Measurements from ENCODE around the gene MED27.

MED27 gene

DNA sequence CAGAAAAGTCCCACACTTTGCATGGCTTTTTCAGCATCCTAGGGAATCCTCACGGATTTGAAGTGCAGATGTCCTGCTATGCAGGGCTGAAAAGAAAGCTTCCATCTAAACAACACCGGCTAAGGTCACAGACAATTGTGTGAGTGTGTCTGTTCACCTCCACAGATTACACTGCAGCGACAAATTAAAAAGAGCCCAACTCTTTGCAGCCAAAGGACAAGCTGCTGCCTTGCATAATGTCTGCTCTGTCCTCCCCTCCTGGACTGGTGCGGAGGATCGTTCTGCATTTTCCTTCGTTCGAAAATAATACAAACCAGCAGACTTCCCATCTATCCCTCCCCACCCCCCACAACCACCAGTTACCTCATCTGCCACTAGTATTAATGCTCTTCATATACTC, 169.1 kb downstream of the MED27 start:
- no peak for TF ChIP-seq Cebpa-rat (IDR thresholded peaks at IDR 0.05)
- Histone ChIP-seq H3K4me1 (no peaks in the 10 kb centered on the region), H3K27ac (no peak overlapping the region), H3K9ac (no peak overlapping the region), H3K27me3 (no peaks in the 10 kb centered on the region), H4K20me1 (peaks cover 14% of the 10 kb centered on the region; the same call in 1 of the 2 replicates), H3K9me3 (no peaks in the 10 kb centered on the region), H3K4me3 (no peak overlapping the region), H3K36me3 (peaks cover 8% of the 10 kb centered on the region), H3K4me2 (no peak overlapping the region)

DNA sequence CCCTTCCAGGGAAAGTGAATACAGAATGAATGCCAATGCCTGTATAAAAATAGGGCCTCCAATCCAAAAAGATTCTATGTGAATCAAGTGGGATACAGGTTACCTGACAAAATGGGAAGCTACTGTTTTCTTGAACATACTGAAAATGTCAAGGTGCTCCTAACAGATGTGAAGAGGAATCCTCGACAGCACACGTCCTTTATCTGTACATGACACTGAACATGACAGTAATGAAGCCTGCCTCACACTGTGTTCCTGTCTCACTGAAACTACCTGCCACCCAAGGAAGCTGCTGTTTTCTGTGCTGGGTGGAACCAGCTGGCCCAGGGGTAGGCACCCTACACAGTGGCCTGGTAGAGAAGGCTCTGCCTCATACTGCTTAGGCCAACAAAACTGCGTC, 174.5 kb downstream of the MED27 start:
- Histone ChIP-seq H3K36me3 (no peaks in the 10 kb centered on the region), H3K27me3 (no peaks in the 10 kb centered on the region), H3K4me1 (no peaks in the 10 kb centered on the region), H3K27ac (no peak overlapping the region), H3K4me3 (no peak overlapping the region), H3K9me3 (no peaks in the 10 kb centered on the region), H3K9ac (no peak overlapping the region), H4K20me1 (0 out of 2 replicates have a peak, but pooled peaks cover 7% of the 10 kb centered on the region), H3K4me2 (no peak overlapping the region)
- no peak for TF ChIP-seq Cebpa-rat (IDR thresholded peaks at IDR 0.05)

DNA sequence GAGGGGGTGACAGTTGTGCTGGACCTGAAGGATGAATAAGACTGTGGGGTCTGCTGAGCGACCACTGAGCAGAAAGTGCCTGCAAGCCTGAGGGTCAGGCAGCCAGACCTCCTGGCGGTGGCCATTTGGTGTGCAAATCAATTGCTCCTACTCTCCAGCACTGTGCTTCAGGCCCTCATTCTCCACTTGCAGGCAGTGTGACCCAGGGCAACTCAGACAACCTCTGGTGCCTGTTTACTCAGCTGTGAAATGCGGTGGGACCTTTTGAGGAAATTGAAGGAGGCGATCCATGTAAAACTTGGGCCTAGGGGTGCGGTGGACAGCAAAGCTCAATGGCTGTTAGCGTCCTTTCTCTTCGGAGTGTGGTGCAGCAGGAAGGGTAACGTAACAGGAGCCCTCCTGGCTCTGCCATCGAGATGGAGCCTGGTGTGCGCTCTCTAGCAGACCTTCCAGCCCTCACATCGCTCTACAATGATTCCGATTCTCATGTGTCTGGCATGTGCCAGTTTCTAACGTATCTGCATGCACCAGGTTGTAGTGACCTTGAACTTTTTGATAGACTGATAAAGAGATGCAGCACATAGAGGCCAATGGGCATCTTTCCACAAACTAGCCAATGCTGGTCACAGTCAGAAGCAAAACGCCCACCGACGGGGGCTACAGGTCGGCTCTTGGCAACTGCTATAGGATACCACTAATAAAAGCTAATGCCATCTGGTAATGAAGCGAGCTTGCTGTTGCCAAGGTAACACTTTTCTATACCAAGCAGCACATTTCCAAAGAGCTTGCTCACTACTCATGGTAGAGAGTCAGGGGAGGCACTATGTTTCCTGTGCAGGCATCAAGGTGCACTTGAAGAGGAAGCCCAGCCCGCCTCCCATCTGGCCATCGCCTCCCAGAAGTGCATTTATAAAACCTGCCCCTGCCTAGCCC, 180.1 kb downstream of the MED27 start:
- no peak overlapping the region for H3K4me2 ChIP-seq
- TF ChIP-seq Cebpa-rat (IDR thresholded peaks at IDR 0.05): no peak

DNA sequence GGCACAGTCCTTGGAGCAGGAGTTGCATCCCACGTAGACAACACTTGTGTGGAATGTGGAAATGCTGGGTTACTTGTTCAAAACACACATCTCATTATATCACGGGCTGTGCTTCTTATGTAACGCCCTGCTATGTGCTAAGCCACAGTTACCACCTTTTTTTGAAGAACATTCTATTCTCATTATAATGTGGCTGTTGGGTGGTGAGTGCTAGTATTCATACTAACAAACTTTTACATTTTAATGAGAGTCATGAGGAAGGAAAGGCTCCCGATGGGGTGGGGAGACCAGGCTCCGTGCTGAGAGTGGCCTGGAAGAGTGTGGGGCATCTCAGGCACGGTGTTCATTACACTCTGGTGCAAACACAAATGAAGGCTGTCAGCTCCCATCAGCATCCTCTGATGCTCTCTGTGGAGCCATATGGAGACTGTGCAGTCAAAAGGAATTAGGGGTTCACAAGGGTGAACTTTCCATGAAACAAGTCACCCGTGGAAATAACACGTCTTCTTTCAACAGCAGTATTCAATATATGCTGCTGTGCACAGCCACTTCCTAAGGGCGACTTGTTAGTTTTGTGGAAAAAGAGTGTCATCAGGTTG, 186.7 kb downstream of the MED27 start:
- Histone ChIP-seq H3K4me1 (peaks cover 21% of the 10 kb centered on the region), H3K4me2 (no peak overlapping the region)

More for the DNA sequence above, 180.1 kb downstream of the MED27 start:
- Histone ChIP-seq H3K27ac (no peak overlapping the region), H3K9me3 (no peaks in the 10 kb centered on the region), H3K4me3 (no peak overlapping the region), H3K36me3 (no peaks in the 10 kb centered on the region), H3K4me1 (no peaks in the 10 kb centered on the region; the same call in 1 of the 2 replicates), H3K9ac (no peak overlapping the region), H3K27me3 (no peaks in the 10 kb centered on the region), H4K20me1 (0 out of 2 replicates have a peak, but pooled peaks cover 7% of the 10 kb centered on the region)

DNA sequence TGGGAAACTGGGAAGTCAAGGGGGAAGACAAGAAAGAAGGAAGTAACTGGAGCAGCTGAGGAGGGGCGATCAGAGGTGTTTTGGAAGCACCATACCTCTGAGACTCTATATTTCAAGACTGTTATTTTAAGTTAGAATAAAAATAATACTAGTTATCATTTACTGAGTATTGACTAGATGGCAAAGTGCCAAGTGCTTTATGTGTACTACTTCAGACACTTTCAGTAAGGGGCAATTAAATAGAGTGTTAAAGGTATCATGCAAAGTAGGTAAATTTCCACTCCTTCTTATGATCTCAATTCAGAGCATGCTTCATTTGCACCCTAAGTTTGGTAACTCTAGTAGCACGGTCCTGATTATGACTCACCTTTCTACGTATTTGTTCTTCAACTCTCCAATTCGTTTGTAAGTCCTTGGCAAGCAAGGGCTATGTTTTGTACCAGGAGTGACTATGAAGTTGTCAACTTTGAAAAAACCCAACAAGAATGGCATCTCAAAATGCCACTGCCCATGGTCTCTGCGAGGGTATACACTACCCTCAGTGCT, 187.4 kb downstream of the MED27 start:
- H3K4me1 ChIP-seq: peaks cover 29% of the 10 kb centered on the region
- H3K9ac ChIP-seq: no peak overlapping the region
- H3K27ac ChIP-seq: no peak overlapping the region
- H3K9me3 ChIP-seq: no peaks in the 10 kb centered on the region
- H3K4me2 ChIP-seq: no peak overlapping the region
- no peaks in the 10 kb centered on the region for H3K27me3 ChIP-seq
- no peak overlapping the region for H3K4me3 ChIP-seq
- no peak for TF ChIP-seq Cebpa-rat (IDR thresholded peaks at IDR 0.05)
- H3K36me3 ChIP-seq: peaks cover 31% of the 10 kb centered on the region
- H4K20me1 ChIP-seq: no peaks in the 10 kb centered on the region

More for the DNA sequence above, 186.7 kb downstream of the MED27 start:
- TF ChIP-seq Cebpa-rat (IDR thresholded peaks at IDR 0.05): no peak
- no peaks in the 10 kb centered on the region for H3K27me3 ChIP-seq
- H3K4me3 ChIP-seq: no peak overlapping the region
- H3K9ac ChIP-seq: no peak overlapping the region
- H4K20me1 ChIP-seq: no peaks in the 10 kb centered on the region
- peaks cover 31% of the 10 kb centered on the region for H3K36me3 ChIP-seq
- no peak overlapping the region for H3K27ac ChIP-seq
- no peaks in the 10 kb centered on the region for H3K9me3 ChIP-seq

DNA sequence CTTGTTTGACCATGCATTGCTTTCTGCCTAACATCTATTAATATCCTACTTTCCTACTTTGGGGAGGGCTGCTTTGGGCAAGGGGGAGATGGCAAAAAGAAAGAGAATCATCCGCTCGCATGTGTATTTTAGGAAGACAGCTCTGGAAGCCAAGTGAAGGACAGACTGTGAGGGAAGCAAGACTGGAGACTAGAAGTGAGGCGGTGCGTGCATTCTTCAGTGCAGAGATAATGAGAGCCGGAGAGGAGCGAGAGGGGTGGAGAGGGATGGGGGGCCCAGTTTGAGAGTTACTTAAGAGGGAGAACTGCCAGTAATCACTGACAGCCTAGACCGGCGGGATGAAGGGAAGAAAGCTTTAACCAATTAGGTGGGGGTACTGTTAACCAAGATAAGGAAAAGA, 188.1 kb downstream of the MED27 start:
- H3K9me3 ChIP-seq: no peaks in the 10 kb centered on the region
- no peaks in the 10 kb centered on the region for H4K20me1 ChIP-seq
- no peak overlapping the region for H3K4me3 ChIP-seq
- no peak for TF ChIP-seq Cebpa-rat (IDR thresholded peaks at IDR 0.05)
- H3K36me3 ChIP-seq: peaks cover 31% of the 10 kb centered on the region
- H3K4me1 ChIP-seq: peaks cover 35% of the 10 kb centered on the region
- no peak overlapping the region for H3K27ac ChIP-seq
- H3K27me3 ChIP-seq: no peaks in the 10 kb centered on the region
- no peak overlapping the region for H3K4me2 ChIP-seq
- no peak overlapping the region for H3K9ac ChIP-seq

DNA sequence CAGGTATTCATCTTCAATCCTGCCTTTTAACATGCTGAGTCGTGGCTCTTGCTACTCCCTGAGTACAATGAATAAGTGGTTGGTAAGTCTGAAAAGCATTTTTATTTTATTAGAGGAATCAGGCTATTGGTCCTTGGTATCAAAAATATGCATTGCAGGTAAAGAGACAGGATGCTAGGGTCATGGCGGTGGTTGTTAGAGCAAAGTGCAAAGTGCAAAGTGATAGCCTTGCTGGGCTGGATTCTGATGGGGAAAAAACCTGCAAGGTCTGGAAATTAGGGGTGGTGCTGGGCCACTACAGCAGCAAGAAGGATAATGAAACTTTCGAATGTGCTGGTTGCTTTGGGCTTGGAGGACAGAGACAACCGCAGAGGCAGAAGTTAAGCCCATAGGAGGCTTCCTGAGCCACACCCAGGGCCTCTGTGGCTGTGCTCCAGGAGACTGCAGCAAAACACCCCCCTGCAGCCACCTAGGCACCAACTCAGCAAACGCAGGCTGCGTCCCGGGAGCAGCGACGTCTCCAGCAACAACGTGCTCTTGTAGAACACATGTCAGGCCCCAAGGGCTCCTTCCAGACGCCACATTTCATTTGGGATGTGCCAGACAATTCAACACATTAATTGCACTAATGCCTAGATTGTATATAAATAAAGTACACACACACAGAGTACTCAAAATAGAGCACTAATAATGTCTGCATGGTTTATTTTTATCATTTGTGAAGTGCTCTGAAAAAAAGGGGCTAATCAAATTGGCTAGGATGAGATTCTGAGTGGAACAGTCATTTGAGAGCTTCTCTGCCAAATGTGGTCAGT, 190.0 kb downstream of the MED27 start:
- Histone ChIP-seq H3K4me1 (peaks cover 55% of the 10 kb centered on the region), H3K9me3 (no peaks in the 10 kb centered on the region), H3K9ac (no peak overlapping the region), H3K27me3 (no peaks in the 10 kb centered on the region), H3K36me3 (peaks cover 31% of the 10 kb centered on the region), H3K4me3 (no peak overlapping the region), H4K20me1 (no peaks in the 10 kb centered on the region), H3K4me2 (no peak overlapping the region), H3K27ac (no peak overlapping the region)
- no peak for TF ChIP-seq Cebpa-rat (IDR thresholded peaks at IDR 0.05)

DNA sequence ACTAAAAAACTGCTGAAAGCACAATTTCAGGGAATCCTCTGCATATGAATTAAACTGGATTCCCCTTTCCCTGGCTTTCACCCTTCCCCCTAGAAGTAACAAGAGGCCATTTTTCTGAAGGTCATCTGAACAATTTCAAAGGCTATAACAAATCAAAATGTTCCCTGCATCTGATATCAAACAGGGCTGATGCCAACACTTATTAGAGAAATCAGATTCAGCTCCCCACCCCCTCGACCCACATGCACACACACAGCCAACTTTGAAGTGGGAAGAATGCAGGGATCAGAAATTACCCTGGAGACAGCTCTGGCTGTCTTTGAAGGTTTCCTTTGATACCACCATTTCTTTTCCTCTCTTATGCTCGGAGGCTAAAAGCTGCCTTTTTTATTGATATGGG, 190.7 kb downstream of the MED27 start:
- H3K27ac ChIP-seq: no peak overlapping the region
- no peaks in the 10 kb centered on the region for H4K20me1 ChIP-seq
- peaks cover 56% of the 10 kb centered on the region for H3K4me1 ChIP-seq
- no peak overlapping the region for H3K4me3 ChIP-seq
- no peaks in the 10 kb centered on the region for H3K27me3 ChIP-seq
- peak overlapping the region; percentile 26 for H3K4me2 ChIP-seq
- peaks cover 31% of the 10 kb centered on the region for H3K36me3 ChIP-seq
- TF ChIP-seq Cebpa-rat (IDR thresholded peaks at IDR 0.05): no peak
- no peaks in the 10 kb centered on the region for H3K9me3 ChIP-seq
- H3K9ac ChIP-seq: no peak overlapping the region

DNA sequence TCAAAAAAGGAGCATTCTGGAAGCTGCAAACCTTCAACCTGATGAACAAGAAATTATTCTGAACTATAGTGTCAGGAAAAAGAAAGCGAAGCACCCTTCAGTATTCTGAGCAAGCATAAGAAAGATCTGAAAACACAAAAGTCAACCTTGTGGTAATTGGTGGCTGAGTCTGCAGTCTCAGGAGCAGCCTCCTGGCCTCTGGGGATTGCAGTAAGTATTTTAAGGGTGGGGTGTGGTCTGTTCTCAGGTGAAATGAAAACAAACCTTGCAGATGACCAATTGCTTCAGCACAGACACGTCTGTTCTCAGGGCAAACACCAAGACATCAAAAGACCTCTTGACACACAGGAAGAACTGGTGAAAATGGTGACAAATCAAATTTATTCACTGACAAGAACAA, 192.0 kb downstream of the MED27 start:
- Histone ChIP-seq H3K4me3 (no peak overlapping the region), H3K36me3 (peaks cover 22% of the 10 kb centered on the region), H3K4me2 (peak overlapping the region; percentile 22), H3K9ac (no peak overlapping the region), H3K27me3 (no peaks in the 10 kb centered on the region), H3K27ac (no peak overlapping the region), H4K20me1 (no peaks in the 10 kb centered on the region), H3K9me3 (no peaks in the 10 kb centered on the region), H3K4me1 (peaks cover 56% of the 10 kb centered on the region)
- no peak for TF ChIP-seq Cebpa-rat (IDR thresholded peaks at IDR 0.05)

All from BLaER1 (cell line).